EH (cell line): ENCODE results near the gene COA7.

ENCODE experiments used
- DNase-seq: peaks from one replicate; pipeline ENCODE4 v3.0.0-alpha.2; 2015; ENCODE audit warnings: low read depth

The COA7 gene

GRCh38 chr1:52669696-52670095, 28.5 kb downstream of the COA7 start:
- peak; percentile 84 for DNase-seq

DNA sequence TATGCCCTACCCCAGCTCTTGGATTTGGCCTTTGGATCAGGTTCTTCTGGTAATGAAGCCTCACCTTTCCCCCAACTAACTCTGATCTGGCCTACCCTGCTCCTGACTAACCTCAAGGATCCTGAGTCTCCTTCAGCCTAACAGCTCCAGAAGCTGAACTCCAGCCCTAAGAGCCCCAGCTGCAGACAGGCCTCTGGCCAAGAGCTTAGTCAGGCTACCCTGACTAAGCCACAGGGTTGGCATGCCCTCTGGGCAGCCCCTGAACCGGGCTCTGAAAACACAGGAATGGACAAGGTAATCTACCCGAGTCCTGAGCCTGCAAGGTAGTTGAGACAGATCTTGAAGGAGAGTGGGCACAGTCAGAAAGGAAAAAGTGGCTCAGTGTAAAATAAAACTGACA, 29.4 kb downstream of the COA7 start:
- peak; percentile 49 for DNase-seq

GRCh38 chr1:52667984-52668383, 30.2 kb downstream of the COA7 start:
- no peak for DNase-seq

- DNase-seq = no peak
Observed at GRCh38 chr1:52667290-52667689, 30.9 kb downstream of the COA7 start.

GRCh38 chr1:52665006-52665941, 32.9 kb downstream of the COA7 start:
- no peak for DNase-seq

- DNase-seq = no peak
Observed at GRCh38 chr1:52663716-52664115, 34.4 kb downstream of the COA7 start.

GRCh38 chr1:52662645-52663313, 35.4 kb downstream of the COA7 start:
- peak; percentile 90 for DNase-seq

DNA sequence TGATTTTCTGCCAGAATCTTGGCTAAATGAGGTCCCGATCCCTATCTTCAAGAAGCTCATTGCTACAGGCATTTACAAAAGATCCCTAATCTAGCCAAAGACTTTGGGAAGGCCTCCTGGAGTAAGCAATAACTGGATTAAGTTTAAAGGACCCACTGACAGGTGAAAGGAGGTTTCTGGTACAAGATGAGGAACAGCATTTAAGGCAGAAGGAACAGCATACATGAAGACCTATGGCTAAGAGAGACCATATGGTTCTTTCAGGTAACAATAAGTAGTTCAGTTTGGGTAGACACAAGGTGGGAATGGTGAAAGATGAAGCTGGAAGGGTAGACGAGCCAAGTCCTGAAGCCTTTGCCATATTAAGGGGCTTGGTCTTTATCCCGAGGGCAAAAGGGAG, 37.3 kb downstream of the COA7 start:
- no peak for DNase-seq

GRCh38 chr1:52659851-52660596, 38.1 kb downstream of the COA7 start:
- peak; percentile 57 for DNase-seq

- no peak for DNase-seq
Observed at GRCh38 chr1:52659356-52659755, 38.8 kb downstream of the COA7 start.

- DNase-seq = no peak
Observed at GRCh38 chr1:52658795-52659194, 39.4 kb downstream of the COA7 start.

GRCh38 chr1:52657702-52658101, 40.4 kb downstream of the COA7 start:
- no peak for DNase-seq

GRCh38 chr1:52654063-52654462, 44.1 kb downstream of the COA7 start:
- DNase-seq = no peak

- DNase-seq = no peak
Observed at GRCh38 chr1:52653207-52653849, 44.8 kb downstream of the COA7 start.

DNA sequence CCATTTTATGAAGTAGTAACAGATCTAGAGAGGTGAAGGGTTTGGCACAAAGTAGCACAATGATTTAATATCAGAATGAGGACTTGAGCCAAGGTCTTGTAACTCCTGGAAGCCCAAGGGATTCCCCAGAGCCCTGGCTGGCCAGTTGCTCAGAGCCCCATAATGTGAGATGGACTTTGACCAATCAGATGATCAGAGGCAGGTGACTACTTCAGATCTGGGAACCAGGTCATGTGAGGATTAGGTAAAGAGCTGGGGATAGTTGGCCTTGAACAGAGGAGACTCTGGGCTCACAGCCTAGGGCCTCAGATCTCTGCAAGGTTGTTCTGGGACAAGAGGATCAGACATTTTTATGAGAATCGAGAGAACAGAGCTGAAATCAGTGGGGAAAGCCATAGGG, 46.2 kb downstream of the COA7 start:
- DNase-seq = no peak

DNA sequence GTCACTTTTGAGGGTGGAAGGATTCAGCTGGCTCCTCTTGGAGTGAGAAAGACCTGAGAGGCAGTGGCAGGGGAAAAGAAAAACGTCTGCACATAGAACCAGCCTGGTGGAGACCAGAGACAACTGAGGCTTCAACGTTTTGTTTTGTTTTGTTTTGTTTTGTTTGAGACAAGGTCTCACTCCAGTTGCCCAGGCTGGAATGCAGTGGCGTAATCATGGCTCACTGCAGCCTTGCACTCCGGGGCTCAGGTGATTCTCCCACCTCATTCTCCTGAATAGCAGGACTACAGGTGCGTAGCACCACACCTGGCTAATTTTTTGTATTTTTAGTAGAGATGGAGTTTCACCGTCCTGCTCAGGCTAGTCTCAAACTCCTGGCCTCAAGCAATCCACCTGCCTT, 52.9 kb downstream of the COA7 start:
- no peak for DNase-seq

GRCh38 chr1:52641307-52641706, 56.8 kb downstream of the COA7 start:
- DNase-seq = no peak

DNA sequence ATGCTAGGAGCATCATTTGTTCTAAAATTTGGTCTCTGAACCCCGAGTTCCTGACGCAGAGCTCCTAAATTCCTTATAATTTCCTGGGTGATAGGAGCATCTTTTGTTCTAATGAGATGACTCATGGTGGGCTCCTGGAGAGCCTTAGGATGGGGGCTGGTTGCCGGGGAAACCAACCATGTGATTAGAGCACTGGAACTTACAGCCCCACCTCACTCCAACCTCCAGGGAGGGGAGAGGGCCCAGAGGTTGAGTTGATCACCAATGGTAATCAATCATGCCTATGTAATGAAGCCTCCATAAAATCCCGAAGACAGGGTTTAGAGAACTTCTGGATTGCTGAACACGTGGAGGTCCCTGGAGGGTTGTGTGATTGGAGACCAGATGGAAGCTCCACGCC, 57.5 kb downstream of the COA7 start:
- no peak for DNase-seq

GRCh38 chr1:52637946-52638345, 60.2 kb downstream of the COA7 start:
- peak; percentile 42 for DNase-seq

GRCh38 chr1:52636721-52637695, 61.1 kb downstream of the COA7 start:
- DNase-seq = peak; percentile 27
